NCI-H128 (cell line): Measurements from ENCODE around the gene EPAS1.

Experiments used
- DNase-seq: peaks from one replicate; lab custom pipeline; 2025; ENCODE audit not compliant: unreplicated experiment; lab: John Stamatoyannopoulos, UW

Gene EPAS1

GRCh38 chr2:46319711-46320110 is 22.5 kb downstream of the EPAS1 start:
- no peak for DNase-seq

GRCh38 chr2:46320141-46320567 is 22.9 kb downstream of the EPAS1 start:
- no peak for DNase-seq

GRCh38 chr2:46323730-46324129 is 26.5 kb downstream of the EPAS1 start:
- no peak for DNase-seq

GRCh38 chr2:46325182-46325928 is 28.1 kb downstream of the EPAS1 start:
- DNase-seq: no peak

GRCh38 chr2:46326231-46326980 is 29.2 kb downstream of the EPAS1 start:
- DNase-seq: no peak

GRCh38 chr2:46327627-46328026 is 30.4 kb downstream of the EPAS1 start:
- DNase-seq: no peak

GRCh38 chr2:46328291-46328690 is 31.1 kb downstream of the EPAS1 start:
- DNase-seq: no peak

GRCh38 chr2:46328829-46329228 is 31.6 kb downstream of the EPAS1 start:
- DNase-seq: no peak

GRCh38 chr2:46329340-46329739 is 32.1 kb downstream of the EPAS1 start:
- no peak for DNase-seq

GRCh38 chr2:46329803-46330775 is 32.9 kb downstream of the EPAS1 start:
- DNase-seq: no peak

- no peak for DNase-seq
Observed at GRCh38 chr2:46331109-46331766, 34.0 kb downstream of the EPAS1 start.

GRCh38 chr2:46332686-46333281 is 35.6 kb downstream of the EPAS1 start:
- no peak for DNase-seq

- DNase-seq: no peak
Observed at GRCh38 chr2:46333912-46334311, 36.7 kb downstream of the EPAS1 start.

- DNase-seq: no peak
Observed at GRCh38 chr2:46334389-46335271, 37.4 kb downstream of the EPAS1 start.

- DNase-seq: no peak
Observed at GRCh38 chr2:46335391-46336282, 38.4 kb downstream of the EPAS1 start.

GRCh38 chr2:46336283-46336959 is 39.2 kb downstream of the EPAS1 start:
- no peak for DNase-seq

- DNase-seq: no peak
Observed at GRCh38 chr2:46337208-46337994, 40.2 kb downstream of the EPAS1 start.
